H1 (cell line): ENCODE results near the gene HES5. TPM values are rescaled to one million over a fixed set of nuclear protein-coding genes. Genes with fewer than 3 reads are reported as not detected.

ENCODE experiments used
- CTCF ChIA-PET: fragments of 300-600 bp; sonication (Branson Sonifier 250); formaldehyde crosslinking; loops from one replicate; lab custom pipeline; 2021; ENCODE audit not compliant: partially characterized antibody; lab: Charles Lee
- POLR2A ChIA-PET: fragments of 300-600 bp; sonication (Branson Sonifier 250); formaldehyde crosslinking; loops from one replicate; lab custom pipeline; 2021; ENCODE audit warnings: inconsistent platforms; ENCODE audit not compliant: partially characterized antibody; lab: Charles Lee
- DNase-seq, 2 experiments: peaks; one replicate each; pipeline versions ENCODE4 v3.0.0 to v3.0.0-alpha.2; 2010 to 2022; ENCODE audit warnings: low spot score in 2 of 2, low read depth in 1 of 2, mixed read lengths in 1 of 2
- FAIRE-seq: peaks from 2 replicates; lab custom pipeline; 2011; peaks lifted over from hg19 to GRCh38; lab: Jason Lieb, UNC
- H2AFZ ChIP-seq: 2 replicates; pipeline ENCODE4 v1.8.1; 2012; ENCODE audit warnings: low read length, inconsistent platforms
- H2AK5ac ChIP-seq: 2 replicates; pipeline ENCODE4 v1.6.1; 2013; ENCODE audit warnings: low read depth, low read length
- H2BK120ac ChIP-seq: replicated peaks from 2 replicates; pipeline ENCODE3; 2013; ENCODE audit warnings: low read depth, low read length, inconsistent platforms
- H2BK12ac ChIP-seq: 2 replicates; pipeline ENCODE4 v1.6.1; 2013; ENCODE audit warnings: low read depth, low read length
- H2BK15ac ChIP-seq: 2 replicates; pipeline ENCODE4 v1.6.1; 2013; ENCODE audit warnings: low read length
- H2BK20ac ChIP-seq: 2 replicates; pipeline ENCODE4 v1.6.1; 2013; ENCODE audit warnings: low read length
- H2BK5ac ChIP-seq: 2 replicates; pipeline ENCODE4 v1.6.1; 2013; ENCODE audit warnings: low read depth, low read length
- H3K14ac ChIP-seq: 2 replicates; pipeline ENCODE4 v1.6.1; 2013; ENCODE audit warnings: inconsistent platforms; ENCODE audit not compliant: insufficient read length
- H3K18ac ChIP-seq: 2 replicates; pipeline ENCODE4 v1.6.1; 2013; ENCODE audit warnings: low read length; ENCODE audit errors: extremely low read depth
- H3K23ac ChIP-seq: 2 replicates; pipeline ENCODE4 v1.6.1; 2013; ENCODE audit warnings: inconsistent platforms; ENCODE audit not compliant: insufficient read length
- H3K23me2 ChIP-seq: 2 replicates; pipeline ENCODE4 v1.6.1; 2013; ENCODE audit warnings: low read depth, low read length
- H3K27ac ChIP-seq: 2 replicates; pipeline ENCODE4 v1.6.1; 2011; ENCODE audit warnings: low read depth, low read length, inconsistent platforms
- H3K27me3 ChIP-seq, 4 experiments: replicated peaks in 1 of 4; 1 replicate in 1 of 4; 2 replicates in 3 of 4; pipeline versions ENCODE4 v1.6.1 to v1.8.1; 2011 to 2013; ENCODE audit warnings: low read length in 3 of 4, mild to moderate bottlenecking in 3 of 4, inconsistent platforms in 2 of 4, mixed read lengths in 2 of 4, moderate library complexity in 1 of 4; ENCODE audit not compliant: control insufficient read depth in 3 of 4, insufficient read depth in 3 of 4; ENCODE audit errors: extremely low read depth in 1 of 4
- H3K36me3 ChIP-seq, 4 experiments: 2 replicates each; pipeline versions ENCODE4 v1.6.1 to v1.8.1; 2011 to 2013; ENCODE audit warnings: mild to moderate bottlenecking in 4 of 4, low read length in 3 of 4, moderate library complexity in 2 of 4, control low read depth in 1 of 4, inconsistent platforms in 1 of 4; ENCODE audit not compliant: insufficient read depth in 4 of 4, control insufficient read depth in 2 of 4
- H3K4ac ChIP-seq: replicated peaks from 2 replicates; pipeline ENCODE3; 2013; ENCODE audit warnings: low read length, low read depth, mixed read lengths, inconsistent platforms; ENCODE audit not compliant: insufficient read length
- H3K4me1 ChIP-seq, 4 experiments: replicated peaks in 1 of 4; 1 replicate in 1 of 4; 2 replicates in 3 of 4; pipeline versions ENCODE4 v1.6.1 to v1.8.1; 2011 to 2013; ENCODE audit warnings: low read length in 3 of 4, inconsistent platforms in 2 of 4, mixed read lengths in 1 of 4; ENCODE audit not compliant: insufficient read depth in 4 of 4, control insufficient read depth in 3 of 4
- H3K4me2 ChIP-seq, 2 experiments: 2 replicates each; pipeline versions ENCODE4 v1.6.1 to v1.8.1; 2011 to 2013; ENCODE audit warnings: low read depth in 2 of 2, low read length in 2 of 2, control low read depth in 1 of 2, inconsistent platforms in 1 of 2, mild to moderate bottlenecking in 1 of 2; ENCODE audit not compliant: insufficient read depth in 1 of 2
- H3K4me3 ChIP-seq, 4 experiments: fragments of 200-600, 300-600 bp in 1 of 4; sonication (generic), shearing (Covaris generic), sonication (Bioruptor Twin) in 1 of 4; 2 replicates each; pipeline versions ENCODE4 v1.5.1 to v1.8.1; 2011 to 2016; ENCODE audit warnings: low read length in 4 of 4, low read depth in 3 of 4, control low read depth in 2 of 4, inconsistent platforms in 2 of 4, mild to moderate bottlenecking in 2 of 4, mixed read lengths in 1 of 4, moderate library complexity in 1 of 4; ENCODE audit not compliant: insufficient read depth in 2 of 4; ENCODE audit errors: extremely low read depth in 1 of 4
- H3K56ac ChIP-seq: replicated peaks from 2 replicates; pipeline ENCODE3; 2013; ENCODE audit warnings: low read depth, mild to moderate bottlenecking, mixed read lengths, low read length, inconsistent platforms; ENCODE audit not compliant: insufficient read length
- H3K79me1 ChIP-seq: 2 replicates; pipeline ENCODE4 v1.6.1; 2013; ENCODE audit warnings: low read depth, low read length, control low read depth
- H3K79me2 ChIP-seq, 2 experiments: 2 replicates each; pipeline versions ENCODE4 v1.6.1 to v1.8.1; 2012 to 2013; ENCODE audit warnings: low read length in 2 of 2, mild to moderate bottlenecking in 2 of 2, inconsistent platforms in 1 of 2; ENCODE audit not compliant: insufficient read depth in 2 of 2, control insufficient read depth in 1 of 2
- H3K9ac ChIP-seq, 4 experiments: replicated peaks in 1 of 4; 1 replicate in 1 of 4; 2 replicates in 3 of 4; pipeline versions ENCODE4 v1.6.1 to v1.8.1; 2011 to 2013; ENCODE audit warnings: low read depth in 3 of 4, low read length in 3 of 4, control low read depth in 2 of 4, mild to moderate bottlenecking in 2 of 4, moderate library complexity in 2 of 4, inconsistent platforms in 1 of 4; ENCODE audit errors: extremely low read depth in 1 of 4
- H3K9me3 ChIP-seq, 2 experiments: 2 replicates each; pipeline versions ENCODE4 v1.6.1 to v1.8.1; 2012 to 2013; ENCODE audit warnings: mild to moderate bottlenecking in 2 of 2, moderate library complexity in 2 of 2, control low read depth in 1 of 2, inconsistent platforms in 1 of 2, low read depth in 1 of 2, low read length in 1 of 2, mixed read lengths in 1 of 2; ENCODE audit not compliant: insufficient read depth in 2 of 2
- H4K20me1 ChIP-seq, 2 experiments: replicated peaks in 1 of 2; 2 replicates each; pipeline versions ENCODE3 to v1.8.1; 2011 to 2013; ENCODE audit warnings: inconsistent platforms in 2 of 2, low read length in 2 of 2, mild to moderate bottlenecking in 1 of 2; ENCODE audit not compliant: insufficient read depth in 2 of 2, control insufficient read depth in 1 of 2
- H4K5ac ChIP-seq: 2 replicates; pipeline ENCODE4 v1.6.1; 2013; ENCODE audit warnings: low read length, low read depth, mixed read lengths, inconsistent platforms; ENCODE audit not compliant: insufficient read length
- H4K8ac ChIP-seq: 2 replicates; pipeline ENCODE4 v1.8.0; 2013; ENCODE audit warnings: mild to moderate bottlenecking, moderate library complexity, low read length, inconsistent platforms; ENCODE audit not compliant: insufficient read depth; ENCODE audit errors: extremely low read depth
- H4K91ac ChIP-seq: replicated peaks from 2 replicates; pipeline ENCODE3; 2013; ENCODE audit warnings: low read length, mixed read lengths, inconsistent platforms; ENCODE audit not compliant: insufficient read length
- WGBS, 2 experiments: shearing (Covaris generic) in 1 of 2; methylation state at CpG; one replicate each; pipeline versions ENCODE4 v1.1.6 to v1.1.7; 2013 to 2015; ENCODE audit warnings: low lambda C conversion rate in 2 of 2, mixed read lengths in 2 of 2, inconsistent platforms in 1 of 2, low coverage in 1 of 2, missing lambda C conversion rate in 1 of 2; ENCODE audit not compliant: insufficient replicate concordance in 2 of 2, insufficient coverage in 1 of 2, insufficient read length in 1 of 2; ENCODE audit errors: extremely low coverage in 1 of 2, missing lambda C conversion rate in 1 of 2; 5-methylcytosine and 5-hydroxymethylcytosine counted together
- polyA plus RNA-seq, 7 experiments: library from polyadenylated mRNA; depleted of rRNA in 3 of 7; stranded (reverse) in 5 of 7; unstranded in 2 of 7; fragments of >200 nt in 5 of 7; fragments of 200-250 nt in 2 of 7; gene quantifications; 1 replicate in 5 of 7; 2 replicates in 1 of 7; 4 replicates in 1 of 7; pipeline versions ENCODE4 v1.2.1 to v1.2.3, GENCODE V29; 2011 to 2013; ENCODE audit warnings: missing spikeins in 2 of 7, mixed read lengths in 2 of 7
- total RNA-seq: library from RNA; stranded (reverse); fragmentation: NEBNext Ultra II Directional; extraction: Animal tissue kit (Norgen Biotek cat#: 25700); gene quantifications from 2 replicates; pipeline ENCODE4 v1.2.1, GENCODE V29; 2021

Gene HES5
- total and polyA plus RNA-seq, 2 of the 8 experiments (the other 6 are each of a cell fraction or from before 2014, with no cell fraction given), result 0.22 TPM; not detected in 1

DNA sequence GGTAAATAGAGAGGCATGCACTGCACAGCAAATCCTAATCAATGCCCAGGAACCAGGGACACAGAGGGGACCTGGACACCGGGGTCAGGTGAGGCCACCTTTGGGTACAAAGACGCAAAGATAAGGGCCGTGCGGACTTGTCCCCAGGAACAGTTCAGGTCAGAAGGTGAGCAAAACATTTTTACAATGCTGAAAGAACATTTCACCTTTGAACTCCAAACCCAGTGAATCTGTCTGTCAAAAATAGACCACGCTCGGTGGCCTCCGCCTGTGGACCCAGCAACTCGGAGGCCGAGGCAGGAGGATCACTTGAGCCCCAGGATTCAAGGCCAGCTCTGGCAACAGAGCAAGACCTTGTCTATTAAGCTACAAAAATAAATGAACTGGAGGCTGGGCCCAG, 41.3 kb upstream of the HES5 start:
- POLR2A ChIA-PET, result interaction anchor here (1.2 to 1.5 kb wide), 2 partner anchors 11 to 14 kb away, joined by 3 read pairs; no protein-coding TSS in a partner anchor
- no peak overlapping the region for H2BK12ac ChIP-seq
- no peaks in the 10 kb centered on the region for H3K36me3 ChIP-seq
- no peak overlapping the region for H2BK5ac ChIP-seq
- no peak overlapping the region for H3K9ac ChIP-seq
- no peak overlapping the region for H2BK20ac ChIP-seq
- no peak overlapping the region for H2AK5ac ChIP-seq
- H4K20me1 ChIP-seq, result no peaks in the 10 kb centered on the region
- no peak overlapping the region for H3K4me2 ChIP-seq
- H2AFZ ChIP-seq, result no peak overlapping the region
- H3K79me2 ChIP-seq, result no peaks in the 10 kb centered on the region
- H4K5ac ChIP-seq, result no peak overlapping the region
- no peak overlapping the region for H2BK15ac ChIP-seq
- no peak overlapping the region for H3K4me3 ChIP-seq
- no peak overlapping the region for H3K4ac ChIP-seq
- H4K91ac ChIP-seq, result no peak overlapping the region
- H3K9me3 ChIP-seq, result peaks cover 5 to 8% of the 10 kb centered on the region in 2 experiments
- H3K27ac ChIP-seq, result no peak overlapping the region
- H3K79me1 ChIP-seq, result no peaks in the 10 kb centered on the region
- H3K14ac ChIP-seq, result no peak overlapping the region
- no peak for DNase-seq
- no peak overlapping the region for H2BK120ac ChIP-seq
- no peak overlapping the region for H3K18ac ChIP-seq
- no peaks in the 10 kb centered on the region for H3K23me2 ChIP-seq
- 90% methylated on average over 9 of the region's 9 CpGs; no CpG with 5 or more reads in 1 of the 2 experiments for WGBS, 2 experiments
- H3K56ac ChIP-seq, result no peak overlapping the region
- no peaks in the 10 kb centered on the region for H3K4me1 ChIP-seq
- CTCF ChIA-PET, result interaction anchor here (0.5 to 5.1 kb wide), 5 partner anchors 9 to 503 kb away, joined by 3 to 33 read pairs (median 3); no protein-coding TSS in a partner anchor
- no peak overlapping the region for H4K8ac ChIP-seq
- no peak for FAIRE-seq
- no peak overlapping the region for H3K23ac ChIP-seq
- H3K27me3 ChIP-seq, result no peaks in the 10 kb centered on the region
